SK-N-SH (cell line): ENCODE results near the gene ANKRD33B. TPM values are rescaled to one million over a fixed set of nuclear protein-coding genes. Genes with fewer than 3 reads are reported as not detected.

Source experiments
- CTCF ChIA-PET: fragments of 300-600, 350-600 bp; formaldehyde crosslinking; extraction: SDS; loops from one replicate; lab custom pipeline; 2021; lab: Yijun Ruan, JAX
- POLR2A ChIA-PET: fragments of 350-600 bp; sonication (Branson Sonifier 250); formaldehyde crosslinking; extraction: SDS; loops from one replicate; lab custom pipeline; 2020; ENCODE audit warnings: antibody characterized with exemption, inconsistent platforms; lab: Yijun Ruan, JAX
- DNase-seq: peaks from one replicate; pipeline ENCODE4 v3.0.0; 2012
- H2AFZ ChIP-seq: fragments of 200-600 bp; sonication (generic); 2 replicates; pipeline ENCODE4 v1.8.1; 2016; ENCODE audit warnings: antibody characterized with exemption, mild to moderate bottlenecking, low read depth
- H3F3A ChIP-seq: fragments of 200-600 bp; sonication (generic); replicated peaks from 2 replicates; pipeline ENCODE3; 2016; ENCODE audit warnings: antibody characterized with exemption, mild to moderate bottlenecking; ENCODE audit not compliant: insufficient read depth
- H3K27ac ChIP-seq, 2 experiments: fragments of 200-500 bp in 1 of 2; fragments of 200-600 bp in 1 of 2; sonication (Bioruptor generic) in 1 of 2; sonication (generic), shearing (Covaris generic) in 1 of 2; 2 replicates each; pipeline versions ENCODE4 v1.5.1 to v1.6.1; 2014 to 2016; ENCODE audit warnings: low read depth in 2 of 2, inconsistent platforms in 1 of 2, low read length in 1 of 2, mild to moderate bottlenecking in 1 of 2, mixed read lengths in 1 of 2
- H3K27me3 ChIP-seq: fragments of 200-600 bp; sonication (generic), shearing (Covaris generic); 2 replicates; pipeline ENCODE4 v1.6.1; 2016; ENCODE audit warnings: mixed run types; ENCODE audit not compliant: insufficient read depth
- H3K36me3 ChIP-seq, 2 experiments: fragments of 200-500 bp in 1 of 2; fragments of 200-600 bp in 1 of 2; sonication (Bioruptor generic) in 1 of 2; sonication (generic) in 1 of 2; replicated peaks in 1 of 2; 2 replicates each; pipeline versions ENCODE3 to v1.5.1; 2014 to 2016; ENCODE audit warnings: low read length in 1 of 2, mild to moderate bottlenecking in 1 of 2; ENCODE audit not compliant: insufficient read depth in 2 of 2, control insufficient read depth in 1 of 2
- H3K4me1 ChIP-seq, 2 experiments: fragments of 200-500 bp in 1 of 2; fragments of 200-600 bp in 1 of 2; sonication (Bioruptor generic) in 1 of 2; sonication (generic), shearing (Covaris generic) in 1 of 2; 2 replicates each; pipeline versions ENCODE4 v1.5.1 to v1.6.1; 2014 to 2016; ENCODE audit warnings: low read depth in 1 of 2, low read length in 1 of 2, mixed run types in 1 of 2; ENCODE audit not compliant: insufficient read depth in 2 of 2, control insufficient read depth in 1 of 2
- H3K4me2 ChIP-seq: fragments of 200-600 bp; sonication (generic), shearing (Covaris generic); 2 replicates; pipeline ENCODE4 v1.6.1; 2017; ENCODE audit warnings: mixed run types
- H3K4me3 ChIP-seq, 2 experiments: fragments of 200-500 bp in 1 of 2; fragments of 200-600 bp in 1 of 2; sonication (Bioruptor generic) in 1 of 2; sonication (generic), shearing (Covaris generic) in 1 of 2; 2 replicates each; pipeline versions ENCODE4 v1.5.1 to v1.8.1; 2014 to 2016; ENCODE audit warnings: low read depth in 2 of 2, inconsistent platforms in 1 of 2, low read length in 1 of 2, mild to moderate bottlenecking in 1 of 2, mixed read lengths in 1 of 2, moderate library complexity in 1 of 2
- H3K79me2 ChIP-seq: fragments of 200-600 bp; sonication (generic); 2 replicates; pipeline ENCODE4 v1.8.1; 2017; ENCODE audit warnings: mild to moderate bottlenecking; ENCODE audit not compliant: insufficient read depth
- H3K9ac ChIP-seq: fragments of 200-600 bp; sonication (generic); 2 replicates; pipeline ENCODE4 v1.6.1; 2017; ENCODE audit warnings: mixed run types
- H3K9me2 ChIP-seq: fragments of 200-600 bp; sonication (generic); 2 replicates; pipeline ENCODE4 v1.6.1; 2017; ENCODE audit warnings: mixed run types
- H3K9me3 ChIP-seq: fragments of 200-600 bp; sonication (generic); 2 replicates; pipeline ENCODE4 v1.6.1; 2017; ENCODE audit warnings: mixed run types, mild to moderate bottlenecking, moderate library complexity
- H4K20me1 ChIP-seq: fragments of 200-600 bp; sonication (generic); 2 replicates; pipeline ENCODE4 v1.6.1; 2017; ENCODE audit warnings: mild to moderate bottlenecking, mixed run types; ENCODE audit not compliant: insufficient read depth
- CHD2 ChIP-seq: fragments of 150-350 bp; IDR thresholded peaks from 2 replicates; pipeline ENCODE4 v1.6.1; 2018; ENCODE audit warnings: low read length; ENCODE audit not compliant: partially characterized antibody
- EP300 ChIP-seq, 2 experiments: IDR thresholded peaks; 2 replicates each; pipeline versions ENCODE4 v1.4.0 to v1.6.1; 2012; ENCODE audit warnings: borderline replicate concordance in 1 of 2, low read depth in 1 of 2, low read length in 1 of 2
- EZH2phosphoT487 ChIP-seq: fragments of 200-600 bp; sonication (generic); IDR thresholded peaks from 2 replicates; pipeline ENCODE4 v1.6.1; 2017; ENCODE audit warnings: low read depth, mixed run types, mild to moderate bottlenecking, antibody characterized with exemption, moderate library complexity, borderline replicate concordance
- FOXJ3 ChIP-seq: sonication (generic); formaldehyde crosslinking; IDR thresholded peaks from 2 replicates; pipeline ENCODE4 v1.5.1; 2020; ENCODE audit warnings: mild to moderate bottlenecking, missing genetic modification reagents
- FOXM1 ChIP-seq: IDR thresholded peaks from 2 replicates; pipeline ENCODE4 v1.4.0; 2012; ENCODE audit warnings: low read depth, mild to moderate bottlenecking
- GABPA ChIP-seq: IDR thresholded peaks from 2 replicates; pipeline ENCODE4 v1.4.0; 2012; ENCODE audit warnings: low read depth, mild to moderate bottlenecking
- GATA2 ChIP-seq: sonication (generic); formaldehyde crosslinking; IDR thresholded peaks from 2 replicates; pipeline ENCODE4 v1.5.0; 2020; ENCODE audit warnings: mild to moderate bottlenecking, missing genetic modification reagents
- JUND ChIP-seq: IDR thresholded peaks from 2 replicates; pipeline ENCODE4 v1.4.0; 2012
- NRF1 ChIP-seq: IDR thresholded peaks from 2 replicates; pipeline ENCODE4 v1.6.1; 2012; ENCODE audit warnings: low read depth, mild to moderate bottlenecking, low read length
- POLR2AphosphoS5 ChIP-seq: IDR thresholded peaks from 2 replicates; pipeline ENCODE4 v1.6.1; 2012; ENCODE audit warnings: low read depth, low read length
- RAD21 ChIP-seq: IDR thresholded peaks from 2 replicates; pipeline ENCODE4 v1.6.1; 2012; ENCODE audit warnings: mild to moderate bottlenecking, low read length
- RCOR1 ChIP-seq: fragments of 150-350 bp; IDR thresholded peaks from 2 replicates; pipeline ENCODE4 v1.6.1; 2017; ENCODE audit warnings: antibody characterized with exemption, low read length
- RFX5 ChIP-seq: IDR thresholded peaks from 2 replicates; pipeline ENCODE4 v1.6.1; 2012; ENCODE audit warnings: mild to moderate bottlenecking, improper control_type of control experiment, low read length
- SMC3 ChIP-seq: IDR thresholded peaks from 2 replicates; pipeline ENCODE4 v1.6.1; 2012; ENCODE audit warnings: low read depth, low read length, improper control_type of control experiment
- TAF1 ChIP-seq: IDR thresholded peaks from 2 replicates; pipeline ENCODE4 v1.6.1; 2012; ENCODE audit warnings: low read depth, mild to moderate bottlenecking, low read length, moderate library complexity, borderline replicate concordance
- TCF12 ChIP-seq: IDR thresholded peaks from 2 replicates; pipeline ENCODE4 v1.4.0; 2012
- TEAD4 ChIP-seq: IDR thresholded peaks from 2 replicates; pipeline ENCODE4 v1.4.0; 2012; ENCODE audit warnings: mild to moderate bottlenecking, borderline replicate concordance; ENCODE audit not compliant: insufficient read depth
- YY1 ChIP-seq: IDR thresholded peaks from 2 replicates; pipeline ENCODE4 v1.4.0; 2012; ENCODE audit warnings: low read depth, mild to moderate bottlenecking
- WGBS: methylation state at CpG from one replicate; pipeline ENCODE4 v1.1.6; 2017; ENCODE audit warnings: low lambda C conversion rate; 5-methylcytosine and 5-hydroxymethylcytosine counted together
- polyA plus RNA-seq, 3 experiments: library from polyadenylated mRNA; depleted of rRNA; stranded (reverse); fragments of >200 nt; gene quantifications; 2 replicates each; pipeline ENCODE4 v1.2.3, GENCODE V29; 2012
- TF ChIP-seq, protein P1 (sequence below): IDR thresholded peaks from 2 replicates; pipeline ENCODE4 v1.6.1; 2012; ENCODE audit warnings: mild to moderate bottlenecking, low read depth, low read length, moderate library complexity
- TF ChIP-seq, protein P2 (sequence below): IDR thresholded peaks from 2 replicates; pipeline ENCODE4 v1.4.0; 2012; ENCODE audit warnings: low read depth
- TF ChIP-seq, protein P3 (sequence below): fragments of 200-600 bp; sonication (generic); IDR thresholded peaks from 2 replicates; pipeline ENCODE4 v1.6.1; 2017; ENCODE audit warnings: antibody characterized with exemption, mild to moderate bottlenecking, moderate library complexity
- TF ChIP-seq, protein P4 (sequence below): fragments of 150-350 bp; IDR thresholded peaks from 2 replicates; pipeline ENCODE4 v1.6.1; 2016; ENCODE audit warnings: mild to moderate bottlenecking, low read depth, low read length

Gene ANKRD33B
- polyA plus RNA-seq, 1 of the 3 experiments (the other 2 are of a cell fraction) = 1.8 TPM

DNA sequence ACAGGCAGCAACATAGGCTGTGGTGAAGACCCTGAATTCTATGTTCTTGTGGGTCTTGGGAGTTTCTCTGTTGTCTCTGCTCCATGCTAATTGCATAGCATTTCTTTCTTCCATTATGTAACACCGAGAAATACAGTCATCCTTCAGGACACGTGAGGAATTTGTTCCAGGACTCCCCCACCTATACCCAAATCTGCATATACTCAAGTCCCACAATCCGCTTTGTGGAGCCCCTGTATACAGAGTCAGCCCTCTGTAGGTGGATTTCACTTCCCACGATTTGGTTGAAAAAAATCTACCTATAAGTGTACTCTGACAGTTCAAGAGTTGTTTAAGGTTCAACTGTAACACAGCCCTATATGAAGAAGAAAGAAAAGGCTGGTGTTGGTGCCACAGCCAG is 22.1 kb downstream of the ANKRD33B start:
- POLR2A ChIA-PET = no interaction called here
- Histone ChIP-seq H3K4me1 (peaks cover 0 to 5% of the 10 kb centered on the region in 2 experiments; a peak in 1 of 4 replicates), H4K20me1 (peaks cover 9% of the 10 kb centered on the region; the same call in 1 of the 2 replicates), H3K4me2 (no peak overlapping the region), H3K9ac (no peak overlapping the region), H3K9me2 (no peaks in the 10 kb centered on the region), H3K79me2 (peaks cover 24% of the 10 kb centered on the region), H3K27me3 (no peaks in the 10 kb centered on the region), H2AFZ (no peak overlapping the region), H3K9me3 (peaks cover 3% of the 10 kb centered on the region; the same call in 1 of the 2 replicates), H3K4me3 (no peak overlapping the region), H3K27ac (no peak overlapping the region), H3K36me3 (no peaks in the 10 kb centered on the region), H3F3A (no peaks in the 10 kb centered on the region)
- WGBS = 95% methylated on average over 4 of the region's 4 CpGs
- DNase-seq = no peak
- TF ChIP-seq FOXM1 (no peak), SMC3 (no peak), TEAD4 (no peak), EP300 (IDR thresholded peaks at IDR 0.05; ENCODE audit: borderline replicate concordance in 1 of 2, low read depth in 1 of 2, low read length in 1 of 2) (no peak), RCOR1 (no peak), POLR2AphosphoS5 (no peak), YY1 (no peak), TCF12 (no peak), TAF1 (no peak), RAD21 (no peak), JUND (no peak), GABPA (no peak)
- TF ChIP-seq, protein P1, sequence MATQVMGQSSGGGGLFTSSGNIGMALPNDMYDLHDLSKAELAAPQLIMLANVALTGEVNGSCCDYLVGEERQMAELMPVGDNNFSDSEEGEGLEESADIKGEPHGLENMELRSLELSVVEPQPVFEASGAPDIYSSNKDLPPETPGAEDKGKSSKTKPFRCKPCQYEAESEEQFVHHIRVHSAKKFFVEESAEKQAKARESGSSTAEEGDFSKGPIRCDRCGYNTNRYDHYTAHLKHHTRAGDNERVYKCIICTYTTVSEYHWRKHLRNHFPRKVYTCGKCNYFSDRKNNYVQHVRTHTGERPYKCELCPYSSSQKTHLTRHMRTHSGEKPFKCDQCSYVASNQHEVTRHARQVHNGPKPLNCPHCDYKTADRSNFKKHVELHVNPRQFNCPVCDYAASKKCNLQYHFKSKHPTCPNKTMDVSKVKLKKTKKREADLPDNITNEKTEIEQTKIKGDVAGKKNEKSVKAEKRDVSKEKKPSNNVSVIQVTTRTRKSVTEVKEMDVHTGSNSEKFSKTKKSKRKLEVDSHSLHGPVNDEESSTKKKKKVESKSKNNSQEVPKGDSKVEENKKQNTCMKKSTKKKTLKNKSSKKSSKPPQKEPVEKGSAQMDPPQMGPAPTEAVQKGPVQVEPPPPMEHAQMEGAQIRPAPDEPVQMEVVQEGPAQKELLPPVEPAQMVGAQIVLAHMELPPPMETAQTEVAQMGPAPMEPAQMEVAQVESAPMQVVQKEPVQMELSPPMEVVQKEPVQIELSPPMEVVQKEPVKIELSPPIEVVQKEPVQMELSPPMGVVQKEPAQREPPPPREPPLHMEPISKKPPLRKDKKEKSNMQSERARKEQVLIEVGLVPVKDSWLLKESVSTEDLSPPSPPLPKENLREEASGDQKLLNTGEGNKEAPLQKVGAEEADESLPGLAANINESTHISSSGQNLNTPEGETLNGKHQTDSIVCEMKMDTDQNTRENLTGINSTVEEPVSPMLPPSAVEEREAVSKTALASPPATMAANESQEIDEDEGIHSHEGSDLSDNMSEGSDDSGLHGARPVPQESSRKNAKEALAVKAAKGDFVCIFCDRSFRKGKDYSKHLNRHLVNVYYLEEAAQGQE = no peak
- CTCF ChIA-PET = interaction anchor here (1.5 kb wide), 1 partner anchor 42 kb away, joined by 3 read pairs; no protein-coding TSS in a partner anchor

DNA sequence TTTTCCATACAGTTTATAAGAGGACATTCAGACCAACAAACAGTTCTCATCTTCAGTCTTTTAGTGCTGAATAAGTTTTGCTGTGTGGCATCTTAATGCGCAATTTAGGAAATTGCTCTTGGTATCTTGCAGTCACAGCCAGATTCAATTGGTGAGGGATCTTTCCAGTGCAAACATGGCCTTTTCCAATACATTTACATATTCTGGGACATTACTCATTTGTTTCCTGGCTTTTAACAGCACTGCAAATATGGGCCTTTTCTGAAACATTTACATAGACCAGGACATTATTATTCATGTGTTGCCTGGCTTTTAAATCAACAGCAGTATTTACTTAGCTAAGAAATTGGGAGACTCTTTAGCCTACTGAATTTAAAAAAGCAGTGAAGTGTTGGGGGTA is 22.7 kb downstream of the ANKRD33B start:
- DNase-seq = no peak
- CTCF ChIA-PET = interaction anchor here (1.5 kb wide), 1 partner anchor 41 kb away, joined by 3 read pairs; no protein-coding TSS in a partner anchor
- TF ChIP-seq EP300 (IDR thresholded peaks at IDR 0.05; ENCODE audit: borderline replicate concordance in 1 of 2, low read depth in 1 of 2, low read length in 1 of 2) (no peak), GATA2 (no peak), FOXJ3 (CRISPR knock-in tag) (no peak), CHD2 (no peak), JUND (no peak), RAD21 (no peak), RFX5 (no peak), EZH2phosphoT487 (no peak), NRF1 (no peak)
- TF ChIP-seq, protein P2, sequence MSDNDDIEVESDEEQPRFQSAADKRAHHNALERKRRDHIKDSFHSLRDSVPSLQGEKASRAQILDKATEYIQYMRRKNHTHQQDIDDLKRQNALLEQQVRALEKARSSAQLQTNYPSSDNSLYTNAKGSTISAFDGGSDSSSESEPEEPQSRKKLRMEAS = no peak
- TF ChIP-seq, protein P3, sequence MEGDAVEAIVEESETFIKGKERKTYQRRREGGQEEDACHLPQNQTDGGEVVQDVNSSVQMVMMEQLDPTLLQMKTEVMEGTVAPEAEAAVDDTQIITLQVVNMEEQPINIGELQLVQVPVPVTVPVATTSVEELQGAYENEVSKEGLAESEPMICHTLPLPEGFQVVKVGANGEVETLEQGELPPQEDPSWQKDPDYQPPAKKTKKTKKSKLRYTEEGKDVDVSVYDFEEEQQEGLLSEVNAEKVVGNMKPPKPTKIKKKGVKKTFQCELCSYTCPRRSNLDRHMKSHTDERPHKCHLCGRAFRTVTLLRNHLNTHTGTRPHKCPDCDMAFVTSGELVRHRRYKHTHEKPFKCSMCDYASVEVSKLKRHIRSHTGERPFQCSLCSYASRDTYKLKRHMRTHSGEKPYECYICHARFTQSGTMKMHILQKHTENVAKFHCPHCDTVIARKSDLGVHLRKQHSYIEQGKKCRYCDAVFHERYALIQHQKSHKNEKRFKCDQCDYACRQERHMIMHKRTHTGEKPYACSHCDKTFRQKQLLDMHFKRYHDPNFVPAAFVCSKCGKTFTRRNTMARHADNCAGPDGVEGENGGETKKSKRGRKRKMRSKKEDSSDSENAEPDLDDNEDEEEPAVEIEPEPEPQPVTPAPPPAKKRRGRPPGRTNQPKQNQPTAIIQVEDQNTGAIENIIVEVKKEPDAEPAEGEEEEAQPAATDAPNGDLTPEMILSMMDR = no peak
- TF ChIP-seq, protein P4, sequence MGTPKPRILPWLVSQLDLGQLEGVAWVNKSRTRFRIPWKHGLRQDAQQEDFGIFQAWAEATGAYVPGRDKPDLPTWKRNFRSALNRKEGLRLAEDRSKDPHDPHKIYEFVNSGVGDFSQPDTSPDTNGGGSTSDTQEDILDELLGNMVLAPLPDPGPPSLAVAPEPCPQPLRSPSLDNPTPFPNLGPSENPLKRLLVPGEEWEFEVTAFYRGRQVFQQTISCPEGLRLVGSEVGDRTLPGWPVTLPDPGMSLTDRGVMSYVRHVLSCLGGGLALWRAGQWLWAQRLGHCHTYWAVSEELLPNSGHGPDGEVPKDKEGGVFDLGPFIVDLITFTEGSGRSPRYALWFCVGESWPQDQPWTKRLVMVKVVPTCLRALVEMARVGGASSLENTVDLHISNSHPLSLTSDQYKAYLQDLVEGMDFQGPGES = no peak

More for the DNA sequence above, 22.7 kb downstream of the ANKRD33B start:
- POLR2A ChIA-PET = no interaction called here
- Histone ChIP-seq H3K9me2 (no peaks in the 10 kb centered on the region), H4K20me1 (peaks cover 9% of the 10 kb centered on the region; the same call in 1 of the 2 replicates), H3K36me3 (no peaks in the 10 kb centered on the region), H2AFZ (no peak overlapping the region), H3K27me3 (no peaks in the 10 kb centered on the region), H3K79me2 (peaks cover 24% of the 10 kb centered on the region), H3K27ac (no peak overlapping the region), H3K4me3 (no peak overlapping the region), H3K9me3 (peaks cover 3% of the 10 kb centered on the region; the same call in 1 of the 2 replicates), H3K4me2 (no peak overlapping the region), H3F3A (no peaks in the 10 kb centered on the region), H3K4me1 (peaks cover 0 to 5% of the 10 kb centered on the region in 2 experiments; a peak in 1 of 4 replicates), H3K9ac (no peak overlapping the region)
- 93% methylated on average over 1 of the region's 1 CpG for whole genome bisulfite sequencing
